ENCODE measurements around the gene TARBP1. TPM values are rescaled to one million over a fixed set of nuclear protein-coding genes. Genes with fewer than 3 reads are reported as not detected.
"Not testable (repeated sequence)": the region's sequence is repeated elsewhere in the genome, so short reads cannot be mapped to it uniquely, and the experiment has no call there.

TARBP1 gene
- total RNA-seq, 1 experiment from 2014 or later = 13.5 TPM

DNA sequence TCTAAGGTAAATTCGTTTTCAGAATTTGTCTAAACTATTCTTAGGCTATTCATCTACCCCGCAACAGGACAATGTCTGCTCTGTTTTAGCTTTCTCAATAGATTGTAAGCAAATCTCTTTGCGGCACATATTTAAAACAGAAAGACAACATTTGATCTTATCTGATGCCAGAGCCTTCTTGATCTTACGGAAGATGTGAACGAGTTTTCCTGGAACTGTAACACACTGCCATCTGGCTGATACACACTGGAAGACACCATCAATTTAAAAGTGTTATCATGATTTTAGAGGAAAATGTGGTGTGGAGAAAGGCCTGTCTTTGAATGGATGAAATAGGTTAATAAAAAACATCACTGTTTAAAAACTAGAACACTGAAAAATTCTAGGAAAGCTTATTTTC lies 69.7 kb downstream of the TARBP1 start:
- in situ Hi-C loops (cut with HindIII; ENCODE audit: low pct_unique_long_range_greater_than_20kb, low sequenced_read_pairs) = no loop called here
- no peak for DNase-seq (ENCODE audit: low read depth)

DNA sequence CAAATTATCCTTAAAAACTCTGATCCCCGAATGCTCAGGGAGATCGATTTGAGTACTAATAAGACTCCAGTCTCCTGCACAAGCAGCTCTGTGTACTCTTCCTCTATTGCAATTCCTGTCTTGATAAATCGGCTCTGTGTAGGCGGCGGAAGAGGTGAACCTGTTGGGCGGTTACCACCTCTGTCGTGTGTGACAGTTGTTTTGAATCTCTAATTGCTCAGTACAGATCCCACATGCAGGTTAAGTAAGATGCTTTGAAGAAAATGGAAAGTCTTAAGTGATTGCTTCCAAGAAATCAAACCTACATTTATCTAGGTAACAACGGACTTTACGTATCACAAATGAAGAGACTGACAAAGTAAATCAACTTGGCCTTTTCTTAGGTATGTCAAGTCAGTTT lies 70.2 kb downstream of the TARBP1 start:
- no peak for DNase-seq (ENCODE audit: low read depth)
- in situ Hi-C loops (cut with HindIII; ENCODE audit: low pct_unique_long_range_greater_than_20kb, low sequenced_read_pairs) = no loop called here

DNA sequence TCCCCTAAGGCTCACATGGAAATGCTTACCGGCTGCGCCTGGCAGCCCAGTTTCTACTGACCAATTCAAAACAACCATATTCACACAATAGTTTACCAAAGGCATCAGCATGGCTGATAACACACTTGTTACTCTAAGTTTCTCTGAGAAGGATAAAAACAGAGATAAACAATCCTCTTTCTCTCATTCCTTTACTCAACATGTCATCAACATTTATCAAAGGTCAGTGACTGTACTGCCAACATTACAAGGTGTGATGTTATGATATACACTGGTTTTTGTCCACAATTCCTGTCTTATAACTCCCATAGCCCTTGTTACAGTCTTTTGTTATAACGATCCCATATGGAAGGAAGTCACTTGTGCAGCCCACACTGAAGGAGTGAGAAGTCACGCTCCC lies 72.1 kb downstream of the TARBP1 start:
- DNase-seq (ENCODE audit: low read depth) = no peak
- in situ Hi-C loops (cut with HindIII; ENCODE audit: low pct_unique_long_range_greater_than_20kb, low sequenced_read_pairs) = no loop called here

- DNase-seq (ENCODE audit: low read depth) = no peak
- in situ Hi-C loops (cut with HindIII; ENCODE audit: low pct_unique_long_range_greater_than_20kb, low sequenced_read_pairs) = no loop called here
These were observed 73.3 kb downstream of the TARBP1 start for GRCh38 chr1:234405676-234406075.

DNA sequence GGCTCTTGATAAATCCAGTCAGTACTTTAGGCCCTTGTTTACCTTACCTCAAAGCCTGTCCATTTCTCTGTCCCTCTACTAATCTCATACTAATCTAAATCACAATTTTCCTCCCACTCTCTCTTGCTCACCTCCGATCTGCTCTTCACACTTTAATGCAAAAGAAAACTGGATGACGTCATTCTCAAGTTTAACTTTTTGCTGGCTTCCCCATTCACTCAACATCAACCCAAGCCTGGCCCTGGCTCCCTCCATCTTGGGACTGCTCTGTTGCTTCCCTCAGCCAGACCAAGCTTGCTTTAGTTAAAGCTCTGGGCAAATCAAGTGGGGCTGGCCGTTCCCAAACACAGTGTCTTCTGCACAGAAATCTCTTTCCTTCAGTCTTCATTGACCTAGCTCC lies 76.0 kb downstream of the TARBP1 start:
- in situ Hi-C loops (cut with HindIII; ENCODE audit: low pct_unique_long_range_greater_than_20kb, low sequenced_read_pairs) = no loop called here
- DNase-seq (ENCODE audit: low read depth) = no peak

- in situ Hi-C loops (cut with HindIII; ENCODE audit: low pct_unique_long_range_greater_than_20kb, low sequenced_read_pairs) = no loop called here
- DNase-seq (ENCODE audit: low read depth) = no peak
These were observed 77.3 kb downstream of the TARBP1 start for GRCh38 chr1:234401658-234402057.

GRCh38 chr1:234400773-234401172 lies 78.2 kb downstream of the TARBP1 start:
- in situ Hi-C loops (cut with HindIII; ENCODE audit: low pct_unique_long_range_greater_than_20kb, low sequenced_read_pairs) = no loop called here
- DNase-seq (ENCODE audit: low read depth) = no peak

DNA sequence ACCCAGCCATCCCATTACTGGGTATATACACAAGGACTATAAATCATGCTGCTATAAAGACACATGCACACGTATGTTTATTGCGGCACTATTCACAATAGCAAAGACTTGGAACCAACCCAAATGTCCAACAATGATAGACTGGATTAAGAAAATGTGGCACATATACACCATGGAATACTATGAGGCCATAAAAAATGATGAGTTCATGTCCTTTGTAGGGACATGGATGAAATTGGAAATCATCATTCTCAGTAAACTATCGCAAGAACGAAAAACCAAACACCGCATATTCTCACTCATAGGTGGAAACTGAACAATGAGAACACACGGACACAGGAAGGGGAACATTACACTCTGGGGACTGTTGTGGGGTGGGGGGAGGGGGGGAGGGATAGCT lies 79.5 kb downstream of the TARBP1 start:
- DNase-seq (ENCODE audit: low read depth); in situ Hi-C loops (cut with HindIII; ENCODE audit: low pct_unique_long_range_greater_than_20kb, low sequenced_read_pairs): not testable (repeated sequence)

GRCh38 chr1:234398849-234399381 lies 80.1 kb downstream of the TARBP1 start:
- no peak for DNase-seq (ENCODE audit: low read depth)
- in situ Hi-C loops (cut with HindIII; ENCODE audit: low pct_unique_long_range_greater_than_20kb, low sequenced_read_pairs) = no loop called here

- no peak for DNase-seq (ENCODE audit: low read depth)
- in situ Hi-C loops (cut with HindIII; ENCODE audit: low pct_unique_long_range_greater_than_20kb, low sequenced_read_pairs) = no loop called here
These were observed 81.2 kb downstream of the TARBP1 start for GRCh38 chr1:234397732-234398131.

DNA sequence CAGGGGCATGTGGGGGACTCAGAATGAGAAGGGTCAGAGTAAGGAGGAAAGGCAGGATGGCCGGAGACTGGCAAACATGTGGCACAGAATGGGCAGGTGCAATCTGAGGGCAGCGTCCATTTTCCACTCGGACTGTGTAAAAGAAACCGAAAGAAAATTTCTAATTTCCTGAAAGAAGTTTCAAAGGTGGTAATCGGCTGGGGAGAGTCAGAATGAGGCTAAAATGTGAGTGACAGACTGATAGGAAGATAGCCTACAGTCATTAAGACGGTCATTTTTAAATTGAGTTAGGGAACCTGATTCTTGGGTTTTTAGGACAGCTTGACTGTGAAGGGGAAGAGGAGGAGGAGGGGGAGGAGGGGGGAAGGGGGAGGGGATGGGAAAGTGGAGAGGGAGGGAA lies 82.1 kb downstream of the TARBP1 start:
- DNase-seq (ENCODE audit: low read depth) = no peak
- in situ Hi-C loops (cut with HindIII; ENCODE audit: low pct_unique_long_range_greater_than_20kb, low sequenced_read_pairs) = no loop called here

DNA sequence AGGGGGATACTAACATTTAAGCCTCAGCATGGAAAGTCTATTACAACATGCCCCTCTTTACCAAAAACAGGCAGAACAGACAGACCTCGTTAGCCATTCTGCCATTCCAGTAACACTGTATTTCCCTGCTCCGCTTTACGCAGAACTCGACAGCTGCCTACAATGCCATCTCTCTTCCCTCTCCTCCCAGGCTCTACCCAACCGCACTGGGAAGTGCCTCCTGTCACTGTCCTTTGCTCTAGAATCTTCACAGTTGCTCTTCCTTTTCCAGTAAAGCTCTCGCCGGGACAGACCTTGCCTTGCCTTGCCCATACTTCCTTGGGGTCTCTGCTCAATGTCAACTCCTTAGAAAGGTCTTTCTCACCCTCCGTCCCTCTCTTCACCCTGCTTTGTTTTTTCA lies 82.9 kb downstream of the TARBP1 start:
- no peak for DNase-seq (ENCODE audit: low read depth)
- in situ Hi-C loops (cut with HindIII; ENCODE audit: low pct_unique_long_range_greater_than_20kb, low sequenced_read_pairs) = no loop called here

DNA sequence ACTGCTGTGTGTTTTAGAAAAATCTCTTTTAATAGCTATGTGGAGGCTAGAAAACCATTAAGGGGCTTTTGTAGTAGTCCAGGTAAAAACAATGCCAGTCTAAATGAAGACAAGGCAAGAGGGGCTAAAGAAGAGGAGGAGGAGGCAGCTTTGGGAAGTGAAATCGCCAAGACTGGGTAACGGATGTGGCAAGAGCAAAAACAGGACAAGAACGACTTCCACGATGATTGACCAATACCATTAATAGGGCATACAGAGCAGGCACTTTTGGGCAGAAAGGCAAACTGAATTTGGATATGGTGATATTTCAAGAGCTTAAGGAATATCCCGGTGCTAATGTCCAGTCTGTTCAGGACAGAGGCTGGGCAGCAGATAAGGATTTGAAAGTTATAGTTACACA lies 83.7 kb downstream of the TARBP1 start:
- in situ Hi-C loops (cut with HindIII; ENCODE audit: low pct_unique_long_range_greater_than_20kb, low sequenced_read_pairs) = no loop called here
- DNase-seq (ENCODE audit: low read depth) = no peak

- DNase-seq (ENCODE audit: low read depth) = no peak
- in situ Hi-C loops (cut with HindIII; ENCODE audit: low pct_unique_long_range_greater_than_20kb, low sequenced_read_pairs) = no loop called here
These were observed 85.8 kb downstream of the TARBP1 start for GRCh38 chr1:234393190-234393589.

DNA sequence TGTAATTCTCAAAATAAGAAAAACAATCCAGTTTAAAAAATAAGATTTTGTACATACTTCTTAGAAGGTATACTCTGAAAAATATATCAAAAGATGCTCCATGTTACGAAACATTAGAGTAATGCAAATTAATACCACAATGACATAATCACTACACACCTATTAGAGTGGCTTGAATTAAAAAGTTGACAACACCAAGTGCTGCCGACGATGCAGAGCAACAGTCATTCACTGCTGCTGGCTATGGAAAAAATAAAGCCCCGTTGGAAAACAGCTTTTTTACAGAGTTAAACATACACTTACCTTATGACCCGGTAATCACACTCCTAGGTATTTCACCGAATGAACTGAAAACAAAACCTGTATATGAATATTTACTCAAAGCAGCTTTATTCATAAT lies 90.9 kb downstream of the TARBP1 start:
- in situ Hi-C loops (cut with HindIII; ENCODE audit: low pct_unique_long_range_greater_than_20kb, low sequenced_read_pairs) = no loop called here
- no peak for DNase-seq (ENCODE audit: low read depth)

DNA sequence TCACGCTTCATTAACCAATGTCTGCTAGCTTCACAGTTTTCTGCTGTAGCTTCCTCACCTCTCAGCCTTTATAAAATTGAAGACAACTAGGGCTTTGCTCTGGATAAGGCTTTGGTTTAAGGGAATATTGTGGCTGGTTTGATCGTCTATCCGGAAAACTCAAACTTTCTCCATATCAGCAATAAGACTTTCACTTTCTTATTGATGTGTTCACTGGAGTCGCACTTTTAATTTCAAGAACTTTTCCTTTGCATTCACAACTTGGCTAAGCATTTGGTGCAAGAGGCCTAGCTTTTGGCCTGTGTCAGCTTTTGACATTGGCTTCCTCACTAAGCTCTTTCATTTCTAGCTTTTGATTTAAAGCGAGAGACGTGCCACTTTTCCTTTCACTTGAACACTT lies 92.9 kb downstream of the TARBP1 start:
- in situ Hi-C loops (cut with HindIII; ENCODE audit: low pct_unique_long_range_greater_than_20kb, low sequenced_read_pairs) = no loop called here
- DNase-seq (ENCODE audit: low read depth) = no peak

DNA sequence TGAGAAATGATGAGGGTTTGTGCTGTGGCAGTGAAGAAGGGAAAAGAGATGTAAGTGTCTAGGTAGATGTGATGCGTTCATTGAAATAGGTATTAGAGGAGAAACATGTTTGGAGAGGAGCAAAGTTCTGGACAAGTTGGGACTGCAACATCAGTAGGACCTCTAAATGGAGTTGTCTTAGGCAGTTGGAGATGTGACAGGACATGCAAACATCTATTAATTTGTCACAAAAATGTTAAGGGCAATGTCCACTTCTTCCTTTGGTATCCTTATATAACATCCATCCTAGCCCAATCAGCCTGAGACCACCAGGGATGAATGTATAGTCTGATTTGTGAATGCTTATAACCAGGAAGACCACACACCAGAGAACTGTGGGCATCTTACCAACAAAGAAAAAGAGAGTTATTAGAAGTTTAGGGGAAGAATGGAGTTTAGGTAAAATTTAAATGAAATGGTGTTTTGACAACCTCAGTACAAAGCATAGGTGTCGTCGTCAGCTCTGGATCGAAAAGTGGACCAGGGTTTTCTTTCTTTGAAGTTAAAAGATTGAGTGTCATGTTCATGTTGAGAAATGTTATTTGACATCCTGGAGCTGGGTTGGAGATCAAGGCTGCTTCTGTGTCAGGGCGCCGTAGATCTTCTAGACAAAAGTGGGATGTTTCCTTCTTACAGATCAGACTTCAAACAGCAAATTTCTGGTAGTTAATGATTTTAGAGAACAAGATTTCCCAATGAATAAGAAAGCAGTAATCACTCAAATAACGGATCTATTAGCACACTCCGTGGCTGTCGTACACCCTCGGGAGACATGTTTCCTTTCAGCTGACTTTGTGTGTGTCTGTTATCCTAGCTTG lies 97.1 kb downstream of the TARBP1 start:
- in situ Hi-C loops (cut with HindIII; ENCODE audit: low pct_unique_long_range_greater_than_20kb, low sequenced_read_pairs) = no loop called here
- no peak for DNase-seq (ENCODE audit: low read depth)

DNA sequence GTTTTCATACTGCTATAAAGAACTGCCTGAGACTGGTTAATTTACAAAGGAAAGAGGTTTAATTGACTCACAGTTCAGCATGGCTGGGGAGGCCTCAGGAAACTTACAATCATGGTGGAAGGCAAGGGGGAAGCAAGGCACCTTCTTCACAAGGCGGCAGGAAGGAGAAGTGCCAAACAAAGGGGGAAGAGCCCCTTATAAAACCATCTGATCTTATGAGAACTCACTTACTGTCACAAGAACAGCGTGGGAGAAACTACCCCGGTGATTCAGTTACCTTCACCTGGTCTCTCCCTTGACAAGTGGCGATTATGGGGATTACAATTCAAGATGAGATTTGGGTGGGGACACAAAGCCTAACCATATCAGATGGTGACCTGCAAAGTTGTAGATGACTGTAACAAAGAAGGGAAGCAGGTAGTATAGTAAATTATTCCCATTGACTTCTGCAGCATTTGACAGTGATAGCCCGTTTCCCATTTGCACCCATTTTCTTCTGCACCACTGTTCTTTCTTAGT lies 99.3 kb downstream of the TARBP1 start:
- DNase-seq (ENCODE audit: low read depth); in situ Hi-C loops (cut with HindIII; ENCODE audit: low pct_unique_long_range_greater_than_20kb, low sequenced_read_pairs): not testable (repeated sequence)

- DNase-seq (ENCODE audit: low read depth) = no peak
- in situ Hi-C loops (cut with HindIII; ENCODE audit: low pct_unique_long_range_greater_than_20kb, low sequenced_read_pairs) = no loop called here
These were observed 103.3 kb downstream of the TARBP1 start for GRCh38 chr1:234375672-234376071.

- DNase-seq (ENCODE audit: low read depth) = no peak
- in situ Hi-C loops (cut with HindIII; ENCODE audit: low pct_unique_long_range_greater_than_20kb, low sequenced_read_pairs) = no loop called here
These were observed 105.1 kb downstream of the TARBP1 start for GRCh38 chr1:234373959-234374254.
